Endothelial cell of umbilical vein (primary cell): ENCODE measurements around the gene NDUFS2. TPM values are rescaled to one million over a fixed set of nuclear protein-coding genes. Genes with fewer than 3 reads are reported as not detected.
A peak's percentile ranks its signal among the peaks of the same experiment; 100 is the strongest.

Experiments used
- BruUV-seq: library from RNA; stranded (reverse); fragments of 400-500 nt; replicated peaks from 2 replicates; lab custom pipeline; 2021; lab: Mats Ljungman, UMichigan
- CTCF ChIA-PET: fragments of 300-600, 350-600 bp; sonication (Branson Sonifier 250); formaldehyde crosslinking; loops from one replicate; lab custom pipeline; 2021; ENCODE audit warnings: antibody characterized with exemption, inconsistent platforms; lab: Charles Lee
- POLR2A ChIA-PET: fragments of 300-600, 350-600 bp; sonication (Branson Sonifier 250); formaldehyde crosslinking; loops from one replicate; lab custom pipeline; 2021; ENCODE audit warnings: antibody characterized with exemption, inconsistent platforms; lab: Charles Lee
- DNase-seq: peaks from one replicate; pipeline ENCODE4 v3.0.0-alpha.2; 2011; ENCODE audit warnings: low read depth, low spot score
- FAIRE-seq: peaks from 2 replicates; lab custom pipeline; 2011; peaks lifted over from hg19 to GRCh38; lab: Jason Lieb, UNC
- H2AFZ ChIP-seq: 2 replicates; pipeline ENCODE4 v1.6.0; 2012; ENCODE audit warnings: low read depth, low read length, control low read depth, inconsistent platforms
- H3K27ac ChIP-seq: 2 replicates; pipeline ENCODE4 v1.5.1; 2011; ENCODE audit warnings: low read depth, mild to moderate bottlenecking, control low read depth, low read length, moderate library complexity; ENCODE audit not compliant: insufficient read depth
- H3K27me3 ChIP-seq, 2 experiments: 2 replicates each; pipeline versions ENCODE4 v1.6.0 to v1.6.1; 2011; ENCODE audit warnings: low read length in 2 of 2, mixed read lengths in 1 of 2; ENCODE audit not compliant: control insufficient read depth in 2 of 2, insufficient read depth in 2 of 2
- H3K36me3 ChIP-seq, 2 experiments: 2 replicates in 1 of 2; 3 replicates in 1 of 2; pipeline ENCODE4 v1.5.1; 2011; ENCODE audit warnings: low read length in 2 of 2, mild to moderate bottlenecking in 1 of 2, moderate library complexity in 1 of 2; ENCODE audit not compliant: control insufficient read depth in 2 of 2, insufficient read depth in 2 of 2; ENCODE audit errors: extremely low read depth in 1 of 2
- H3K4me1 ChIP-seq: 3 replicates; pipeline ENCODE4 v1.5.1; 2011; ENCODE audit warnings: mild to moderate bottlenecking, low read length; ENCODE audit not compliant: control insufficient read depth, insufficient read depth; ENCODE audit errors: extremely low read depth
- H3K4me2 ChIP-seq: 2 replicates; pipeline ENCODE4 v1.6.1; 2011; ENCODE audit warnings: low read length, control low read depth, mixed read lengths; ENCODE audit not compliant: insufficient read depth
- H3K4me3 ChIP-seq, 3 experiments: fragments of 200-600 bp in 1 of 3; sonication (generic), shearing (Covaris generic) in 1 of 3; replicated peaks in 1 of 3; 2 replicates each; pipeline ENCODE4 v1.5.1; 2011 to 2016; ENCODE audit warnings: control low read depth in 3 of 3, low read length in 3 of 3, mild to moderate bottlenecking in 2 of 3, inconsistent platforms in 1 of 3, low read depth in 1 of 3, moderate library complexity in 1 of 3; ENCODE audit not compliant: insufficient read depth in 1 of 3
- H3K79me2 ChIP-seq: 2 replicates; pipeline ENCODE4 v1.6.0; 2012; ENCODE audit warnings: low read length, inconsistent platforms; ENCODE audit not compliant: control insufficient read depth, insufficient read depth
- H3K9ac ChIP-seq: replicated peaks from 2 replicates; pipeline ENCODE3; 2011; ENCODE audit warnings: low read length, control low read depth; ENCODE audit not compliant: insufficient read depth; ENCODE audit errors: extremely low read depth
- H3K9me1 ChIP-seq: replicated peaks from 3 replicates; pipeline ENCODE4 v1.6.0; 2011; ENCODE audit warnings: mild to moderate bottlenecking, low read length; ENCODE audit not compliant: control insufficient read depth, insufficient read depth; ENCODE audit errors: extremely low read depth
- H3K9me3 ChIP-seq: replicated peaks from 2 replicates; pipeline ENCODE4 v1.5.1; 2012; ENCODE audit warnings: low read length, inconsistent platforms; ENCODE audit not compliant: control insufficient read depth, insufficient read depth
- H4K20me1 ChIP-seq: replicated peaks from 2 replicates; pipeline ENCODE3; 2011; ENCODE audit warnings: mild to moderate bottlenecking, low read length; ENCODE audit not compliant: control insufficient read depth, insufficient read depth; ENCODE audit errors: extremely low read depth
- CTCF ChIP-seq, 2 donors: IDR thresholded peaks; 1 replicate in 1 of 2; 2 replicates in 1 of 2; pipeline ENCODE4 v1.5.1; 2011; ENCODE audit warnings: low read length in 2 of 2, mild to moderate bottlenecking in 2 of 2, moderate library complexity in 2 of 2, control low read depth in 1 of 2, inconsistent platforms in 1 of 2, low read depth in 1 of 2; ENCODE audit not compliant: insufficient read depth in 1 of 2; ENCODE audit errors: extremely low read depth in 1 of 2
- EZH2 ChIP-seq: IDR thresholded peaks from 2 replicates; pipeline ENCODE4 v1.6.1; 2012; ENCODE audit warnings: borderline replicate concordance, low read depth, mild to moderate bottlenecking, moderate library complexity, low read length, inconsistent platforms; ENCODE audit not compliant: severe bottlenecking
- FOS ChIP-seq: IDR thresholded peaks from 2 replicates; pipeline ENCODE4 v1.6.1; 2011; ENCODE audit warnings: mild to moderate bottlenecking, low read length, moderate library complexity, borderline replicate concordance; ENCODE audit not compliant: insufficient read depth
- GATA2 ChIP-seq: IDR thresholded peaks from 2 replicates; pipeline ENCODE4 v1.7.0; 2011; ENCODE audit warnings: low read depth, mild to moderate bottlenecking, moderate library complexity, mixed read lengths, low read length; ENCODE audit not compliant: insufficient read length, insufficient read depth
- JUN ChIP-seq: IDR thresholded peaks from 2 replicates; pipeline ENCODE4 v1.6.1; 2011; ENCODE audit warnings: borderline replicate concordance, low read depth; ENCODE audit not compliant: insufficient read length, insufficient read depth
- MAX ChIP-seq: IDR thresholded peaks from 2 replicates; pipeline ENCODE4 v1.6.1; 2011; ENCODE audit not compliant: insufficient read depth, insufficient read length
- MYC ChIP-seq: IDR thresholded peaks from one replicate; pipeline ENCODE4 v1.6.1; 2011; ENCODE audit warnings: mild to moderate bottlenecking, low read depth, low read length
- POLR2A ChIP-seq: IDR thresholded peaks from 2 replicates; pipeline ENCODE4 v1.6.1; 2012; ENCODE audit warnings: low read depth, mild to moderate bottlenecking, control low read depth, low read length
- POLR2AphosphoS5 ChIP-seq: IDR thresholded peaks from 2 replicates; pipeline ENCODE4 v1.6.1; 2012; ENCODE audit warnings: low read depth, mild to moderate bottlenecking, control low read depth, low read length, moderate library complexity; ENCODE audit not compliant: insufficient read depth
- dilution Hi-C: fragments of 300-500 bp; cut with MboI; formaldehyde crosslinking; loops from one replicate; pipeline ENCODE4 v1.15.0; 2019; ENCODE audit warnings: low sequenced_read_pairs; ENCODE audit not compliant: extremely low pct_ligation_motif_present
- intact Hi-C: fragments of 100-400 bp; cut with micrococcal nuclease; formaldehyde crosslinking; loops from one replicate; pipeline ENCODE4 v1.10.0; 2022
- polyA plus RNA-seq, 4 experiments: library from polyadenylated mRNA; depleted of rRNA in 3 of 4; stranded (reverse) in 3 of 4; unstranded in 1 of 4; fragments of >200 nt; gene quantifications; 2 replicates each; pipeline versions ENCODE4 v1.2.1 to v1.2.3, GENCODE V29; 2011 to 2012; ENCODE audit warnings: missing spikeins in 1 of 4
- total RNA-seq: library from RNA; stranded (reverse); gene quantifications from 2 replicates; pipeline ENCODE4 v1.2.3, GENCODE V29; 2021

NDUFS2 gene
- total and polyA plus RNA-seq, 2 donors (not counting 3 experiments of a cell fraction or from before 2014, with no cell fraction given) = 95.1 to 130 TPM

GRCh38 chr1:161196521-161197451, 5.4 kb upstream of the NDUFS2 start:
- intact Hi-C loops = no loop called here
- POLR2A ChIA-PET = no interaction called here
- peak overlapping the region; percentile 30 for H3K27ac ChIP-seq

More at GRCh38 chr1:161196521-161197451, 5.4 kb upstream of the NDUFS2 start:
- H3K36me3 ChIP-seq = peaks cover 0 to 3% of the 10 kb centered on the region in 2 experiments
- DNase-seq = peak; percentile 39
- H3K9me1 ChIP-seq = no peaks in the 10 kb centered on the region
- H3K4me3 ChIP-seq = peak overlapping the region; percentile 26 to 51 (median 40)
- no peaks in the 10 kb centered on the region for H4K20me1 ChIP-seq
- peaks cover 54% of the 10 kb centered on the region for H3K4me1 ChIP-seq
- no peaks in the 10 kb centered on the region for H3K9me3 ChIP-seq
- H3K4me2 ChIP-seq = peak overlapping the region; percentile 47
- no peaks in the 10 kb centered on the region for H3K27me3 ChIP-seq
- TF ChIP-seq MYC (no peak), FOS (no peak), GATA2 (no peak), EZH2 (no peak), JUN (no peak), MAX (no peak), POLR2AphosphoS5 (no peak), POLR2A (no peak), CTCF (IDR thresholded peaks at IDR 0.05; ENCODE audit: extremely low read depth in 1 of 2, insufficient read depth in 1 of 2, low read depth in 1 of 2, low read length in 2 of 2) (no peak)
- H2AFZ ChIP-seq = peak overlapping the region; percentile 1
- peaks cover 34% of the 10 kb centered on the region for H3K79me2 ChIP-seq
- FAIRE-seq = no peak
- dilution Hi-C loops = no loop called here
- peak overlapping the region; percentile 42 for H3K9ac ChIP-seq
- no TSS peak for BruUV-seq
- CTCF ChIA-PET = interaction anchor here (0.6 to 3.2 kb wide), 6 partner anchors 30 to 193 kb away, joined by 3 to 35 read pairs (median 6); partner anchors contain the start of genes PPOX and TOMM40L
